ENCODE results near the gene FOXO3. TPM values are rescaled to one million over a fixed set of nuclear protein-coding genes. Genes with fewer than 3 reads are reported as not detected.

FOXO3 gene
- total and polyA plus RNA-seq, 2 donors (not counting 3 experiments of a cell fraction or from before 2014, with no cell fraction given), result 14.4 to 16.9 TPM

DNA sequence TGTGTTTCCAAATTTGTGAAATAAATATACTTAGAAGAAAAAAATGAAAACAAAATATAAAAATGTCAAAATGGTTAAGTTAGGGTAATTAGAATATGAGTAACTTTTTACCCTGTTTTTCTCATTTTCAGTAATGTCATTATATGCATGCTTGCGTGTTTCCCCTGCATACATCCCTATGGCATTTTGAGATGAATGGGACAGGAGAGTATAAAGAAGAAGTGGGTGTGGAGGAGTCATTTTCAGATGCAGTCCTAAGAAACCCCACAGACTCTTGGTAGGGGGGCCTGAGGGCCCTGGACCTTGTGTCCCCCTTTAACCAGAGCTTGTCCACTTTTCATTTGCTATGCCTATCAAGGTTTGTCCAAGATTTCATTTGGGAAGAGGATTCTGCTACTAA is 77.2 kb downstream of the FOXO3 start:
- Histone ChIP-seq H2AFZ (ENCODE audit: low read depth, low read length) (no peak overlapping the region), H3K9me3 (replicated peaks; ENCODE audit: control insufficient read depth, insufficient read depth, low read length) (no peaks in the 10 kb centered on the region), H3K27me3 (ENCODE audit: control insufficient read depth in 2 of 2, insufficient read depth in 2 of 2, low read length in 2 of 2) (no peaks in the 10 kb centered on the region), H3K79me2 (ENCODE audit: control insufficient read depth, insufficient read depth, low read length) (no peaks in the 10 kb centered on the region), H3K9me1 (replicated peaks; ENCODE audit: control insufficient read depth, extremely low read depth, insufficient read depth, low read length) (no peaks in the 10 kb centered on the region), H3K4me3 (replicated peaks in 1 of 3; ENCODE audit: insufficient read depth in 1 of 3, low read depth in 1 of 3, low read length in 3 of 3) (no peak overlapping the region), H3K4me2 (ENCODE audit: insufficient read depth, low read length) (no peak overlapping the region), H3K9ac (replicated peaks; ENCODE audit: extremely low read depth, insufficient read depth, low read length) (no peak overlapping the region), H4K20me1 (replicated peaks; ENCODE audit: control insufficient read depth, extremely low read depth, insufficient read depth, low read length) (no peaks in the 10 kb centered on the region), H3K36me3 (ENCODE audit: control insufficient read depth in 2 of 2, extremely low read depth in 1 of 2, insufficient read depth in 2 of 2, low read length in 2 of 2) (no peaks in the 10 kb centered on the region), H3K27ac (ENCODE audit: insufficient read depth, low read depth, low read length) (no peak overlapping the region), H3K4me1 (ENCODE audit: control insufficient read depth, extremely low read depth, insufficient read depth, low read length) (no peaks in the 10 kb centered on the region)
- intact Hi-C loops (cut with micrococcal nuclease) (no loop called here), dilution Hi-C loops (cut with MboI; ENCODE audit: extremely low pct_ligation_motif_present, low sequenced_read_pairs) (no loop called here)
- ChIA-PET POLR2A (no interaction called here), CTCF (no interaction called here)
- no TSS peak for BruUV-seq (replicated peaks)
- no peak for TF ChIP-seq POLR2A (IDR thresholded peaks at IDR 0.05; ENCODE audit: low read depth, low read length)
- no peak for TF ChIP-seq CTCF (IDR thresholded peaks at IDR 0.05; ENCODE audit: extremely low read depth in 1 of 2, insufficient read depth in 1 of 2, low read depth in 1 of 2, low read length in 2 of 2)
- no peak for TF ChIP-seq MYC (IDR thresholded peaks at IDR 0.05; ENCODE audit: low read depth, low read length)
- TF ChIP-seq, protein P1, sequence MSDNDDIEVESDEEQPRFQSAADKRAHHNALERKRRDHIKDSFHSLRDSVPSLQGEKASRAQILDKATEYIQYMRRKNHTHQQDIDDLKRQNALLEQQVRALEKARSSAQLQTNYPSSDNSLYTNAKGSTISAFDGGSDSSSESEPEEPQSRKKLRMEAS (IDR thresholded peaks at IDR 0.05; ENCODE audit: insufficient read depth, insufficient read length), result no peak
- TF ChIP-seq POLR2AphosphoS5 (IDR thresholded peaks at IDR 0.05; ENCODE audit: insufficient read depth, low read depth, low read length), result no peak
- no peak for TF ChIP-seq JUN (IDR thresholded peaks at IDR 0.05; ENCODE audit: borderline replicate concordance, insufficient read depth, insufficient read length, low read depth)
- no peak for TF ChIP-seq GATA2 (IDR thresholded peaks at IDR 0.05; ENCODE audit: insufficient read depth, insufficient read length, low read depth, low read length)
- TF ChIP-seq FOS (IDR thresholded peaks at IDR 0.05; ENCODE audit: borderline replicate concordance, insufficient read depth, low read length), result no peak
- no peak for TF ChIP-seq EZH2 (IDR thresholded peaks at IDR 0.05; ENCODE audit: borderline replicate concordance, low read depth, low read length, severe bottlenecking)
- DNase-seq (ENCODE audit: low read depth, low spot score) (no peak), FAIRE-seq (no peak)
